ENCODE results near the gene OR1B1. TPM values are rescaled to one million over a fixed set of nuclear protein-coding genes. Genes with fewer than 3 reads are reported as not detected.

The OR1B1 gene
- total RNA-seq = under 1 TPM in 1 of 5 experiments, not detected in 4; 0.66 TPM
- polyA plus RNA-seq = not detected
- not detected for total RNA-seq

- Histone ChIP-seq H3K4me3 (ENCODE audit: low read length) (no peak within 1 kb of the TSS), H3K4me1 (ENCODE audit: control insufficient read depth in 2 of 2, insufficient read depth in 2 of 2, low read length in 2 of 2) (no peaks in the 10 kb centered on the region), H3K27me3 (ENCODE audit: control insufficient read depth in 2 of 2, insufficient read depth in 2 of 2, low read length in 2 of 2) (no peaks in the 10 kb centered on the region), H3K36me3 (ENCODE audit: control insufficient read depth in 2 of 3, insufficient read depth in 3 of 3, low read length in 3 of 3) (no peaks in the 10 kb centered on the region), H3K27ac (ENCODE audit: low read depth, low read length) (no peak within 1 kb of the TSS), H3K9me3 (ENCODE audit: control insufficient read depth in 2 of 3, low read length in 3 of 3) (no peaks in the 10 kb centered on the region)
- Mint-ChIP-seq H3K4me1 (no peaks in the 10 kb centered on the region), H3K36me3 (peaks cover 0 to 5% (median 0%) of the 10 kb centered on the region in 5 donors), H3K9me3 (peaks cover 0 to 3% (median 0%) of the 10 kb centered on the region in 11 donors), H3K27me3 (peaks cover 6 to 32% (median 25%) of the 10 kb centered on the region in 5 donors), H3K27ac (no peak within 1 kb of the TSS), H3K4me3 (no peak within 1 kb of the TSS)
- ChIA-PET POLR2A (no interaction called here), CTCF (no interaction called here)
- no peak for DNase-seq
- intact Hi-C loops (cut with micrococcal nuclease) = no loop called here
- ATAC-seq = no peak
Observed at GRCh38 chr9:122657527-122657926, at the start of gene OR1B1. Gene OR1B1, minus strand, starts transcription at chr9:122657627.

GRCh38 chr9:122695696-122696095, 38.3 kb upstream of the OR1B1 start:
- no peaks in the 10 kb centered on the region for H3K4me1 Mint-ChIP-seq
- peaks cover 0 to 6% (median 2%) of the 10 kb centered on the region in 5 donors for H3K27me3 Mint-ChIP-seq
- H3K9me3 ChIP-seq (ENCODE audit: control insufficient read depth in 2 of 3, low read length in 3 of 3) = peaks cover 0 to 6% (median 0%) of the 10 kb centered on the region in 3 experiments
- DNase-seq (no peak), ATAC-seq (no peak)
- peaks cover 0 to 30% (median 17%) of the 10 kb centered on the region in 11 donors for H3K9me3 Mint-ChIP-seq
- H3K4me3 Mint-ChIP-seq = no peak overlapping the region
- no peak overlapping the region for H3K27ac ChIP-seq (ENCODE audit: low read depth, low read length)
- no peaks in the 10 kb centered on the region for H3K27me3 ChIP-seq (ENCODE audit: control insufficient read depth in 2 of 2, insufficient read depth in 2 of 2, low read length in 2 of 2)
- no peak overlapping the region for H3K27ac Mint-ChIP-seq
- ChIA-PET CTCF (no interaction called here), POLR2A (no interaction called here)
- no peaks in the 10 kb centered on the region for H3K36me3 ChIP-seq (ENCODE audit: control insufficient read depth in 2 of 3, insufficient read depth in 3 of 3, low read length in 3 of 3)
- intact Hi-C loops (cut with micrococcal nuclease) = no loop called here
- H3K36me3 Mint-ChIP-seq = peaks cover 0 to 10% (median 1%) of the 10 kb centered on the region in 5 donors
- H3K4me1 ChIP-seq (ENCODE audit: control insufficient read depth in 2 of 2, insufficient read depth in 2 of 2, low read length in 2 of 2) = no peaks in the 10 kb centered on the region
- no peak overlapping the region for H3K4me3 ChIP-seq (ENCODE audit: low read length)

- Mint-ChIP-seq H3K9me3 (peaks cover 5 to 70% (median 24%) of the 10 kb centered on the region in 11 donors), H3K4me1 (no peaks in the 10 kb centered on the region)
- intact Hi-C loops (cut with micrococcal nuclease) = no loop called here
Observed at GRCh38 chr9:122684851-122685250, 27.4 kb upstream of the OR1B1 start.

GRCh38 chr9:122672481-122672880, 15.1 kb upstream of the OR1B1 start:
- H3K9me3 Mint-ChIP-seq = peaks cover 3 to 36% (median 19%) of the 10 kb centered on the region in 11 donors
- H3K27ac Mint-ChIP-seq = no peak overlapping the region
- Histone ChIP-seq H3K36me3 (ENCODE audit: control insufficient read depth in 2 of 3, insufficient read depth in 3 of 3, low read length in 3 of 3) (no peaks in the 10 kb centered on the region), H3K4me1 (ENCODE audit: control insufficient read depth in 2 of 2, insufficient read depth in 2 of 2, low read length in 2 of 2) (no peaks in the 10 kb centered on the region), H3K9me3 (ENCODE audit: control insufficient read depth in 2 of 3, low read length in 3 of 3) (no peaks in the 10 kb centered on the region), H3K27me3 (ENCODE audit: control insufficient read depth in 2 of 2, insufficient read depth in 2 of 2, low read length in 2 of 2) (no peaks in the 10 kb centered on the region), H3K4me3 (ENCODE audit: low read length) (no peak overlapping the region), H3K27ac (ENCODE audit: low read depth, low read length) (no peak overlapping the region)
- ChIA-PET POLR2A (no interaction called here), CTCF (no interaction called here)
- ATAC-seq (no peak), DNase-seq (no peak)
- peaks cover 0 to 9% (median 3%) of the 10 kb centered on the region in 5 donors for H3K36me3 Mint-ChIP-seq
- intact Hi-C loops (cut with micrococcal nuclease) = no loop called here
- H3K4me1 Mint-ChIP-seq = no peaks in the 10 kb centered on the region
- H3K4me3 Mint-ChIP-seq = no peak overlapping the region
- peaks cover 0 to 15% (median 7%) of the 10 kb centered on the region in 5 donors for H3K27me3 Mint-ChIP-seq

More at GRCh38 chr9:122684851-122685250, 27.4 kb upstream of the OR1B1 start:
- ChIA-PET CTCF (no interaction called here), POLR2A (no interaction called here)
- H3K4me1 ChIP-seq (ENCODE audit: control insufficient read depth in 2 of 2, insufficient read depth in 2 of 2, low read length in 2 of 2) = no peaks in the 10 kb centered on the region
- no peak overlapping the region for H3K4me3 ChIP-seq (ENCODE audit: low read length)
- no peak for DNase-seq
- H3K27me3 ChIP-seq (ENCODE audit: control insufficient read depth in 2 of 2, insufficient read depth in 2 of 2, low read length in 2 of 2) = no peaks in the 10 kb centered on the region
- no peak for ATAC-seq
- H3K36me3 Mint-ChIP-seq = peaks cover 0 to 31% (median 10%) of the 10 kb centered on the region in 5 donors
- H3K27ac ChIP-seq (ENCODE audit: low read depth, low read length) = no peak overlapping the region
- no peaks in the 10 kb centered on the region for H3K36me3 ChIP-seq (ENCODE audit: control insufficient read depth in 2 of 3, insufficient read depth in 3 of 3, low read length in 3 of 3)
- no peak overlapping the region for H3K27ac Mint-ChIP-seq
- peaks cover 0 to 16% (median 10%) of the 10 kb centered on the region in 5 donors for H3K27me3 Mint-ChIP-seq
- H3K4me3 Mint-ChIP-seq = no peak overlapping the region
- peaks cover 0 to 8% (median 0%) of the 10 kb centered on the region in 3 experiments for H3K9me3 ChIP-seq (ENCODE audit: control insufficient read depth in 2 of 3, low read length in 3 of 3)

GRCh38 chr9:122661416-122661815, 4.0 kb upstream of the OR1B1 start, which contains the start of gene OR1L1:
Gene OR1L1, plus strand, starts transcription at chr9:122661716. Its CDS starts 0 bp downstream, at chr9:122661716.
- CTCF ChIA-PET = no interaction called here
- Mint-ChIP-seq H3K9me3 (peaks cover 0 to 19% (median 4%) of the 10 kb centered on the region in 11 donors), H3K27ac (no peak within 1 kb of the TSS), H3K4me1 (no peaks in the 10 kb centered on the region), H3K27me3 (peaks cover 1 to 43% (median 23%) of the 10 kb centered on the region in 5 donors), H3K4me3 (no peak within 1 kb of the TSS), H3K36me3 (peaks cover 0 to 7% (median 4%) of the 10 kb centered on the region in 5 donors)
- Histone ChIP-seq H3K27me3 (ENCODE audit: control insufficient read depth in 2 of 2, insufficient read depth in 2 of 2, low read length in 2 of 2) (no peaks in the 10 kb centered on the region), H3K27ac (ENCODE audit: low read depth, low read length) (no peak within 1 kb of the TSS), H3K4me1 (ENCODE audit: control insufficient read depth in 2 of 2, insufficient read depth in 2 of 2, low read length in 2 of 2) (no peaks in the 10 kb centered on the region), H3K9me3 (ENCODE audit: control insufficient read depth in 2 of 3, low read length in 3 of 3) (peaks cover 0 to 9% (median 0%) of the 10 kb centered on the region in 3 experiments), H3K36me3 (ENCODE audit: control insufficient read depth in 2 of 3, insufficient read depth in 3 of 3, low read length in 3 of 3) (no peaks in the 10 kb centered on the region), H3K4me3 (ENCODE audit: low read length) (no peak within 1 kb of the TSS)
- intact Hi-C loops (cut with micrococcal nuclease) = no loop called here
- DNase-seq = no peak
- POLR2A ChIA-PET = no interaction called here
- no peak for ATAC-seq

- ChIA-PET POLR2A (no interaction called here), CTCF (no interaction called here)
- Histone ChIP-seq H3K27ac (ENCODE audit: low read depth, low read length) (no peak overlapping the region), H3K4me3 (ENCODE audit: low read length) (no peak overlapping the region), H3K9me3 (ENCODE audit: control insufficient read depth in 2 of 3, low read length in 3 of 3) (no peaks in the 10 kb centered on the region), H3K27me3 (ENCODE audit: control insufficient read depth in 2 of 2, insufficient read depth in 2 of 2, low read length in 2 of 2) (no peaks in the 10 kb centered on the region), H3K4me1 (ENCODE audit: control insufficient read depth in 2 of 2, insufficient read depth in 2 of 2, low read length in 2 of 2) (no peaks in the 10 kb centered on the region), H3K36me3 (ENCODE audit: control insufficient read depth in 2 of 3, insufficient read depth in 3 of 3, low read length in 3 of 3) (no peaks in the 10 kb centered on the region)
- Mint-ChIP-seq H3K27ac (no peak overlapping the region), H3K4me1 (no peaks in the 10 kb centered on the region), H3K36me3 (peaks cover 0 to 5% (median 0%) of the 10 kb centered on the region in 5 donors), H3K27me3 (peaks cover 6 to 23% (median 14%) of the 10 kb centered on the region in 5 donors), H3K4me3 (no peak overlapping the region), H3K9me3 (peaks cover 0 to 3% (median 0%) of the 10 kb centered on the region in 11 donors)
- intact Hi-C loops (cut with micrococcal nuclease) = no loop called here
- ATAC-seq (no peak), DNase-seq (no peak)
Observed at GRCh38 chr9:122656378-122656777, 1.0 kb downstream of the OR1B1 start.

GRCh38 chr9:122642226-122642625, 15.2 kb downstream of the OR1B1 start:
- Histone ChIP-seq H3K4me1 (ENCODE audit: control insufficient read depth in 2 of 2, insufficient read depth in 2 of 2, low read length in 2 of 2) (no peaks in the 10 kb centered on the region), H3K36me3 (ENCODE audit: control insufficient read depth in 2 of 3, insufficient read depth in 3 of 3, low read length in 3 of 3) (no peaks in the 10 kb centered on the region), H3K27ac (ENCODE audit: low read depth, low read length) (no peak overlapping the region), H3K9me3 (ENCODE audit: control insufficient read depth in 2 of 3, low read length in 3 of 3) (peaks cover 0 to 3% (median 0%) of the 10 kb centered on the region in 3 experiments), H3K27me3 (ENCODE audit: control insufficient read depth in 2 of 2, insufficient read depth in 2 of 2, low read length in 2 of 2) (no peaks in the 10 kb centered on the region), H3K4me3 (ENCODE audit: low read length) (no peak overlapping the region)
- no peak for DNase-seq
- Mint-ChIP-seq H3K27ac (no peak overlapping the region), H3K4me1 (no peaks in the 10 kb centered on the region), H3K27me3 (peaks cover 0 to 39% (median 34%) of the 10 kb centered on the region in 5 donors), H3K4me3 (no peak overlapping the region), H3K9me3 (peaks cover 3 to 54% (median 21%) of the 10 kb centered on the region in 11 donors), H3K36me3 (peaks cover 0 to 16% (median 11%) of the 10 kb centered on the region in 5 donors)
- no peak for ATAC-seq
- intact Hi-C loops (cut with micrococcal nuclease) = no loop called here
- POLR2A ChIA-PET = no interaction called here
- CTCF ChIA-PET = no interaction called here
